NCI-H345 treated with DMSO at 0.1 percent for 48 hours (cell line): Measurements from ENCODE around the gene LARP1.
"Not testable (repeated sequence)": the region's sequence is repeated elsewhere in the genome, so short reads cannot be mapped to it uniquely, and the experiment has no call there.

Experiments
- DNase-seq: peaks from one replicate; lab custom pipeline; 2025; ENCODE audit not compliant: unreplicated experiment; lab: John Stamatoyannopoulos, UW

Gene LARP1

DNA sequence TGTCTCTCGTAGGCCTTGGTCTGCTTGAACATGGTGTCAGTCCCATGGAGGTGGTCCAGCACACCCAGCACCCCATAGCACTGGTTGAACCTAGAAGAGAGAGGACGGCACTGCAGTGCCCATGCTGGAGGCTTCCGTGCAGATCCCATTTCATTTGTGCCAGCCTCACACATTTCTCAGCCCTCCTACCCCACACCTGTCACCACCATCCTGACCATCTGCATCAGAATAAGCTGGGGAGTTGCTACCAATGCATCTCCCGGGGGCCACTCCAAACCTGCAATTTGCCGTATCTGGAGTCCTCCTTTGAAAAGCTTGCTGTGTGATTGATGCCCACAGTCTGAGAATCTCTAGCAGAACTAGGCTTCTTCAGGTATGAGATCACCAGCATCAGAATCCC, 65.2 kb downstream of the LARP1 start:
- DNase-seq: no peak

DNA sequence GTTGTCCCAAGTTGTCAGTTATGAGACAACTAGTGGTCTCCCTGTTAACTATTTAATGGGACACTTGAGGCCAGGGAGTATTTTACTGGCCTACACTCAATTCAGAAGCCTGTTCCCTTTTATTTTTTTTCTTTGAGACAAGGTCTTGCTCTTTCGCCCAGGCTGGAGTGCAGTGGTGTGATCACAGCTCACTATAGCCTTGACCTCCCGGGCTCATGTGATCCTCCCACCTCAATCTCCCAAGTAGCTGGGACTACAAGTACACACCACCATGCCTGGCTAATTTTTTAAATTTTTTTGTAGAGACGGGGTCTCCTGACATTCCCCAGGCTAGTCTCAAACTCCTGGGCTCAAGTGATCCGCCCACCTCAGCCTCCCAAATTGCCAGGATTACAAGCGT, 67.7 kb downstream of the LARP1 start:
- DNase-seq: not testable (repeated sequence)

DNA sequence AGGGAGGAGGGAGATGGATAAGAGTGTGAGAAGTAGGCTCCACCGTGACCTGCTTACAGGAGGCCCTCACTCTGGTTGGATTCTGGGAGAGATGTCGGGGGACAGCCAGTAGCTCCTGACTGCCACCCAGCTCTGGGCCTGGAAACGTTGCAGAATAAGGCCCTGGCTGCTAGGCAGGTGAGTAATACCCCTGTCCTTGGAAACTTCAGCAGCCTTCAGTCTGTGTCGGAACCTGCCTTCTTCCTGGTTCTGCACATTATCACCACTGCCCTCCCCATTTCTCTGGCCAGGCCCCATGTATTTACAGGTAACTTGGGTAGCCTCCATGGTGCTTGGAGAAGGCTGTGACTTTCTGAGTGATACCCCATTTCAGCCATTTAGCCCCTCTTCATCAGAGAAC, 68.4 kb downstream of the LARP1 start:
- no peak for DNase-seq

DNA sequence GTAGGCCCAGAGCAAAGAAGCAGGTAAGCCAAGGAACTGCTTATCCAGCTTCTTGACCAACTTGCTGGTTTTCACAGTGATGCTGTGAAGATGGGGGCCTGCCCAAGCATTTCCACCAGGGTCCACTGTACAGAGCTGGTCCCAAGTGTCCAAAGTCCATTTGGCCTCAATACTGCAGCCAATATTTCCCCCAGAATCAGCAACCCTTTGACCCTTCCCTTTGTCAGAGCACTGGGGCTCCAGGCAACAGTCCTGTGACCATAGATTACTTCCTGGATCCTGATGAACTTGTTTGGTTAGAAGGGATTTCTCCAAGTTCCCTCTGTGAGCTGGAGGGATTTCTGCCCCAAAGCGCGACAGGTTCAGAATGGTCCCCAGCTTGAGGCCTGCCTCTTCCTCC, 68.9 kb downstream of the LARP1 start:
- DNase-seq: no peak

DNA sequence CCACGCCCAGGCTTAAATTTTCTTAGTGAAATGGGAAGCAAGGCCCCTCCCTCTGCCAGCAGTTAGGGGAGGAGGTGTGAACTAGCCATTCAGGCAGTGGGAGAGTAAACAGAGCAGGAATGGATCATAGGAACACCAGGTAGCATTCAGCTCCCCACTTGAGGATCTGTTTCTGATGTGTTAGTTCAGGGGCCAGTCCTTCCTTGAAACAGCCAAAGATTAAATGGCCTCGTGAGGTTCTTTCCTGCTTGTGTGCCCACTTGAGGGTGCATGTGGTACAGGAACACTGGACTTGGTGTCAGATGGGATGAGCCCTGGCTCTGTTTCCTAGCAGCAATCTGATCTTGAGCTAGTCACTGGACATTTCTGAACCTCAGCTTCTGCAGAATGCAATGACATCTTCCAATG, 74.0 kb downstream of the LARP1 start:
- no peak for DNase-seq

DNA sequence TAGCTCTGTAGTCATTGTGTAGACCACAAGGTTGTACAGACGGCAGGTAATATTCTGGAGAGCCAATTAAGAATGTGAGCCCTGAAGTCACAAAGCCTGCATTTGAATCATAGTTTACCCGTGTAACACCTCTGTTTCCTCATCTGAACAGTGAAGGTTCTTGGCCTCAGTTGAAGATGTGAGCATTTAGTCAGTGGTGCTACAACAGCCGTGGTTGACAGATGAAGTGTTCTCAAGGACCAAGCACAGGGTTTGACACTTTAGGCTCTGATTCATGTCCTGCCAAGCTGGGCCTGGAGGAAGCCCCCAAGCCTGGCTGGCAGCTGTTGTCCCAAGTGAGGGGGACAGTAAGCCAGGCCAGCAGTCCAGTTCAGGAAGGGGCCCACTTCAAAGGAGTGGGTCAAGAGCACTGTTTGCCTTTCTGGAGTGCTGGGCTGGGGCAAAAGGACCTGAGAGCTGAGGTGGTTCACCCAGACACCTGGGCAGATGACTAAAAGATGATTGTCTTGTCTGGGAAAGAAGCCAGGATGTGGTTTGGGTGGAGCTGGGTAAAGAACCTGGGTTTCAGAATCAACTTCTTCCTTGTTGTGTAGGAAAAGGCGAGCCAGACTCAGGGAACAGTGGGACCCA, 74.5 kb downstream of the LARP1 start:
- no peak for DNase-seq

DNA sequence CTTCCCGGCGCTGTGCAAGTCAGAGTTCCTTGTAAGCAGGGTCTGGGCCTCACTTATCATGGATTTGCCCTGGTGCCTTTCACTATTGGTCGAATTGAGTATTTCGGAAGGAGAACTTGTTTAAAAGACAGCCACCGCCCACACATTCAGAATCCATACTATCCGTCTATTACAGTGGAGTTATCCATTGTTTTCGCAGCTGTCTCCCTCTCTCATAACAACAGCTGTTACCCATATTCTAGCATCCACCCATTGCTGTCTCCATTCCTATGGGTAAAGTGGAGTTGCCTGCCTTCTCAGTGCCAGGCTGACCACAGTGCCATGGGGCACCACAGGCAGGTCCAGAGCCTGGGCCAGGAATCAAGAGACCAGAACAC, 75.0 kb downstream of the LARP1 start:
- no peak for DNase-seq

DNA sequence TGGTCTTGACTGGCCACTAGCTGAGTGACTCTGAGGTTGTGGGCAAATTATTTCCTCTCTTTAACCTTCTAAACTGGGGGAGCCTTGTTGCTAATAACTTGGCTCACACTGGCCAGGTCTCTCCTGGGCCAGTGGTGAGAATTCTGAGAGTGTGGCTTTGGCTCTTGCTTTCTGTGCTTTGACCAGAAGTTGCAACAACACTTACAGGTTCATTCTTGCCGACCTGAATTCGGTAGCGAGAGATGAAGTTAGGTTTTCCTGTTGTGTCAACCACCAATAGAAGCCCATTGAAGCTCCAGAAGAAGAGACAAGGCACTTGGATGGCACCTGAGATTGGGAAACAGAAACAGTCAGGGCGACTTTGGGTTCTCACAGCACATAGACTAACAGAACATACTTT, 75.4 kb downstream of the LARP1 start:
- no peak for DNase-seq

DNA sequence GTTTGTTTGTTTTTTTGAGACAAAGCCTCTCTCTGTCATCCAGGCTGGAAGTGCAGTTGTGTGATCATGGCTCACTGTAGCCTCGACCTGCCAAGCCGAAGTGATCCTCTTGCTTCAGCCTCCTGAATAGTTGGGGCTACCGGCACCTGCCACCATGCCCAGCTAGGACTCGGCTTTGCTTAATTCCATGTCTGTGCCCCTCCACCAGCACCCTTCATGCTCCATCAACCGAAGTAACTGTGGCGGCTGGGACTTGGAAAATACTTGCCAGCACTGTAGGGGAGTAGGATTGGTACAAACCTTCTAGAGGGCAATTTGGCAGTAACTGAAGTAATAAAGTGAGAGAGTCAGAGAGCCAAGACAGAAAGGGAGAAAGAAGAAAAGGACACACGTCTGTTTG, 76.3 kb downstream of the LARP1 start:
- DNase-seq: no peak

DNA sequence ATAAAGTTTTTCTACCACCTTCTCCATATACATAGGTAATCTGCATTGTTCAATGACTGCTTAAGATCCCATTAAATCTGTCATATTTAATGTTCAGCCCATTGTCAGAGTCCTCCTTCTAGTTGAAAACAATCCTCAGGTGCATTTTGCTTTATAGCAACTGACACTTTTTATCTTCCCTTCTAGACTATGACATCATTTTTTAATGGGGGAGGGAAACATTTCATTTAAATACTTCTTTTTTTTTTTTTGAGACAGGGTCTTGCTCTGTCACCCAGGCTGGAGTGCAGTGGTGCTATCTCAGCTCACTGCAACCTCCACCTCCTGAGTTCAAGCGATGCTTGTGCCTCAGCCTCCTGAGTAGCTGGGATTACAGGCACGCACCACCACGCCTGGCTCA, 77.6 kb downstream of the LARP1 start:
- not testable (repeated sequence) for DNase-seq

DNA sequence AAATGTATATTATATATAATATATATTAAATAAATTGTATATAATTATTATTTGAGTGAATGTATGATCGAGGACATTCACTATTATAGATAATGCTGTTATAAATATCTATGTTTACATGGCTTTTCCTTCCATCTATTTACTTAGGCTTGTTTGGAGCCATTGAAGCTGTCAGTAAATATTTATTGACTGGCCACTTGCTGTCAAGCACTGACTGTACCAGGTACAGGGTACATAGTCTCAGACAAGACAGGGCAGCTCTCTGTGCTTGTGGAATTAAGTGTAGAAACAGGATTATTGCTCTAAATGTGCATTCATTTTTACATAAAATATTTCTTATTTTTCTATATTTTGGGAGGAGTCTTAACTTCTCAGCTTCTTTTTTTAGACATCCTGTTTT, 78.9 kb downstream of the LARP1 start:
- DNase-seq: no peak

DNA sequence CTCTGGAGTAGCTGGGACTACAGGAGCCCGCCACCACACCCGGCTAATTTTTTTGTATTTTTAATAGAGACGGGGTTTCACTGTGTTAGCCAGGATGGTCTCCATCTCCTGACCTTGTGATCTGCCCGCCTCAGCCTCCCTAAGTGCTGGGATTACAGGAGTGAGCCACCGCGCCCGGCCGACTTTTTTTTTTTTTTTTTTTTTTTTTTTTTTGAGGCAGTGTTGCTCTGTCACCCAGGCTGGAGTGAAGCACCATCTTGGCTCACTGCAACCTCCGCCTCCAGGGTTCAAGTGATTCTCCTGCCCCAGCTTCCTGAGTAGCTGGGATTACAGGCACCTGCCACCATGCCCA, 80.5 kb downstream of the LARP1 start:
- DNase-seq: not testable (repeated sequence)

DNA sequence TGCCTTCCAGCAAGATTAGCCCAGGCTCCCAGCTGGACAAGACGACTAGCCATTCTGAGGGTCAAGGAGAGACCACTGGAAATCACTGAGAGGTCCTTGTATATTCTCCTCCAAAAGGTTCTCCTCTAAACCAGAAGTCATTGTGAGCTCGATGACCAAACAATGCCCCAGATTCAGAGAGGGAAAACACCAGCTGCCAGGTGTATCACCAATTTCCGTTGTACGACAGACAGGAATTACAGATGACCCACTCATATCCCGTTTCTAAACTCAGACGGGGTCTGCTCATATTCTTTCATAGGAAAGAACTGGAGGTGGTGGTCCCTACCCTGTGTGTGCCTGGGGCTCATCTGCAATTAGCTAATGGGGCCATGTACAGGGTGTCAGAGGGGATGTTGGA, 81.0 kb downstream of the LARP1 start:
- DNase-seq: no peak

DNA sequence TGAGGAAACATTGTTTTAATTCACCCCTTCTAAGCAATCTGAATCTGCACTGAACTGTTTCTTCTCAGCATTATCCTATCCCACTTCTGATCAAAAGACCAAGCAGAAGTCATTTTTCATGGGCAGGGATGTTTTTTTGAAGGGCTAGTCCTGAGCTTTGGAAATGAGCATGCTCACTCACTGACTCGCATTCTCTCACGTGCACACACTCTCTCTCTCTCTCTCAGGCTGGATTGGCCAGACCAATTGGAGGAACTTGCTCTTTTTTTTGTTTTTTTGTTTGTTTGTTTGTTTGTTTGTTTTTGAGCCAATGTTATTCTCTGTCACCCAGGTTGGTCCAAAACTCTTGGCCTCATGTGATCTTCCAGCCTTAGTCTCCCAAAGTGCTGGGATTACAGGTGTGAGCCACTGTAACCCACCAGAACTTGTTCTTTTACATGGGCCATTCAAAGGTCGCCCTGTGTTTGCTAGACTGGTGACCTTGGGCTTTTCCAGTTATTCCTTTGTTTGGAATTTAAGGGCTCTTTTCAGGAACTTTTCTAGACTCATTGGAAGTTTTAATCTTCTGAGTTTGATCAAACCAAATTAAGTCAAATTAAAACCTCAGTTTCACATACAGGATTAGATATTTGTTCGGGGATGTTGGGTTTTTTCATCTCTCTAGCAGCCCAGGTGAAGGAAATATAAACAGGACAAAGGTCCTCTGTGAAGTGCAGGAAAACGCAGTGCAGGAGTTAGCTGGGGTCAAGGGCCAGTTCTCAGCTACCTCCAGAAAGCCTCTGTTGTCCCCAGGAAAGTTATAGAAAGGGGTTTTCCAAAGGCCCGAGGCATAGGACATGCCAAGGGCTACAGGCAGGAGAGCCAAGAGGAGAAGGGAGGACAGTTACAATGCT, 82.1 kb downstream of the LARP1 start:
- no peak for DNase-seq

DNA sequence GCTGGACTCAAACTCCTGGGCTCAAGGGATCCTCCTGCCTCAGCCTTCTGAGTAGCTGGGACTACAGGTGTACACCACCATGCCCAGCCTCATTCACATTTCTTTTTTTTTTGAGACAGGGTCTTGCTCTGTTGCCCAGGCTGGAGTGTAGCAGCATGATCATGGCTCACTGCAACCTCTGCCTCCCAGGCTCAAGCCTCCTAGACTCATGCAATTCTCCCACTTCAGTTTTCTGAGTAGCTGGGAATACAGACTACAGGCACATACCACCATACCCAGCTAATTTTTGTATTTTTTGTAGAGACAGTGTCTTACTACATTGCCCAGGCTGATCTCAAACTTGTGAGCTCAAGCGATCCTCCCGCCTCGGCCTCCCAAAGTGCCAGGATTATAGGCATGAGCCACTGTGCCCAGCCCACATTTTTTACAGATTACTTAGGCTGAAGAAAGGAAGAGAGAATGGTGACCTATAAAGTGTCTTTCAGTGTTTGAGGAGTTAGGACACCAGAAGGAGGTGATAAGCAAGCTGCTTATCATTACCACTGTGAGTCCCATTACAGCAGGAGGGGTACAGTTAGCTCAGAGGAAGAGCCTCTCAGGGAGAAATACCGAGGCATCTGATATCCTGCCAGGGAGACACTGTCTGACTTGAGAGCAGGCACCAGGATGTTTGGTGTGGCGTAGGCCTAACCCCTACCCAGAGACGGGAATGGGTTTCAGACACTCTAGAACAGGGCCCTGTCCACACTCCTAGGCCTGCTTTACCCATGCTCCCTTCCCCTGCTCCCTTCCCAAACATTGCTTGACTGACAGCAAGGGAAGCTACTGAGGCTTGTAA, 85.5 kb downstream of the LARP1 start:
- no peak for DNase-seq

DNA sequence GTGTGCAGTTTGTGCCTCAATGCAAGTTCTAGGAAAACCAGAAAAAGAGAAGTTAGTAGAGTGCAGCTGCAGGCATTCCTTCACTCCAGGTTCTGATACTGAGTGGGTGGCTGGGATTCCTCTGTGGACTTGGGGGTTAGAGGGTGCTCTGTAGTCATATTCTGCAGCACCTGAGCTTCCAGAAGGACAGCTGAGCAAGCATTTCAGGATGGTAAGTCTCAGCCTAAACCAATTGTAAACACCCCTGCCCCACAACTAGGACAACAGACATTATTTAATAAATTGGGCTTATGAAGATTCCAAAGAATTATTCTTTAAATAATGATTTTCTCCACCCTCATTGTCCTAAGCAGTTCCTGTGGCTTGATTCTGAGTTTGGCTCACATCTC, 86.1 kb downstream of the LARP1 start:
- no peak for DNase-seq

DNA sequence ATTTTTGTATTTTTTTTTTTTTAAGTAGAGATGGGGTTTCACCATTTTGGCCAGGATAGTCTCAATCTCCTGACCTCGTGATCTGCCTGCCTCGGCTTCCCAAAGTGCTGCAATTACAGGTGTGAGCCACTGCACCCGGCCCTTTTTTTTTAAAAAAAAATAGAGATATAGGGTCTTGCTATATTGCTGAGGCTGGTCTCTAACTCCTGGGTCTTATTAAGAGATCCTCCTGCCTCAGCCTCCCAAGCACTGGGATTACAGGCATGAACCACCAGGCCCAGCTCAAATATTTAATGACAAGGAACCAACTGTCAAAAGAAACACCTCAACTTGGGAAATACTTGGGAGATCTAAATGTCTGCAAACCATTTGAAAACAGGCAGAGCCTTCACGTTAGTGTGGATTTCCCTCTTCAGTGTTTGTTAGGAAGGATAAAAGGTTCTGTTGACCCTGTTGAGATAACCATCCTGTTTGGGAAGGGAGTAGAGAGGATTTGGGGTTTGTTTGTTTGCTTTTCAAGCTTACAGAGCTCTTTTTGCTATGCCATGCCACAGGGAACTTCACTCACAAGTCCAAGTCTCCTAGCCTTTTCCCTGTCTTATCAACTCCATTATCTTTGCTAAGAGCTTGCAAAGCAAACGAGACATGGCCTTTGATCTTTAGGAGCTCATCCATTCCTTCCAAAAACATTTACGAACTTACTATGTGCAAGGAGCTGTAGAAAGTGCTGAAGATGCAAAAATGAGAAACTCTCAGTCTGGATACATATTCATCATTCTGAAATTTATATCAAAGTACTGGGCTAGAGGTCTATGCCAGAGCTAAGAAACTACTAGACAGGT, 87.7 kb downstream of the LARP1 start:
- DNase-seq: no peak

DNA sequence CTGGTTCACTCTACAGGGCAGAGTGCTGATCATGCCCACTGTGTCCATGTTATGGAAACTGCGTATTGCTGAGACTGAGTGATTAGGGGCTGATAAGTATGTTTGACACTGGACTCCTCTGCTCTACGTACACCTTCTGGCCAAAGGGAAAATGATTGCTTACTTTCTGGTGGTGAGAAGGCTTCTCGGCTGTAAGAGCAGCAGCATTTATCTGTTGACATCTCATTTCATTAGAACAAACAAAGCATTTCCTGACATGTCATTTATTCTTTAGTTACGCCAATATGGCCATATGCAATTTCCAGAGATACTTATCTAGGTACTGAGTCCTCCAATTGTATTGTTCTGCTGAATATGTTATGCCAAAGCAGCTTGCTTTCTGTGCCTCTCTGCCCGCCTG, 89.6 kb downstream of the LARP1 start:
- DNase-seq: no peak

DNA sequence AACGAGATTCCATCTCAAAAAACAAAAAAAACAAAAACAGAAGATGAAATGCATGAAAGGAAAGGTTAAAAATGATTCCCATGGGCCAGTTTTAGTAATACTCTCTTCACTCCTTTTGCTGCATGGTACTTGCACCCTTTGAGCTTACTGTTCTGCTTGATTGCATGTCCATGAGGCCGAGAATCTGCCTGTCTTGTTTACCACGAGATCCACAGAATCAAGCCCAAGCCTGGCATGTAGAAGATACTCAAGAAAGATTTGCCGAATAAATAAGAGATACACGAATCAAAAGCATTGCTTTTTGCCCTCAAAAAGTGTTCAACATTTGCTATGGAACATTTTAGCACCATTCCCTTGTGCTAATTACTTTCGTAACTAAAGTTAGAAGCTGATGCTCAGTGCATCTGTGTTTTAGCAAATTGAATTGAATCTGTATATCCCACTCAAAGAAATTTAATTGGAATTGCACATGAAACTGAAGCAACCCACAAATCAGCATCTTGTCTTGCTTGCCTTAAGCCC, 94.1 kb downstream of the LARP1 start:
- DNase-seq: no peak

DNA sequence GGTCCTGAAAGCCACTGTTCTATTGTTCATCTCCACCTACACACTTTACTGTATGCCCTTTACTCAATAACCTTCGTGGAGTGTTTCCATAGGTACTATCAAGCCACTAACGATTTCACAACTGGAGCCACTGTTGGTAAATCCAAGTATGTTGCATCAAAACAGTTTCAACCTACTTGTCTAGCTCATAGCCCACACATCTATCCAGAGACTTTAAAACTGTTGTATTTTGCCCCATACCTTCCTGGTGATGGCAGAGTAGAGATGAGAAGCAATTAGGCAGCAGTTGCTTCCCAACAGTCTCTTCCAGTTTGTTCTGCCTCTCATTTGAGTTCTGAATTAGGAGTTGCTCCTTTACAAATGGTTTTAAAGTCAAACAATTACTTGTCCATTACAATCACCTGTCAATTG, 94.6 kb downstream of the LARP1 start:
- DNase-seq: no peak
